Neural progenitor cell (in vitro differentiated cells): ENCODE results near the gene RSPH9. TPM values are rescaled to one million over a fixed set of nuclear protein-coding genes. Genes with fewer than 3 reads are reported as not detected.

Experiments used
- DNase-seq: peaks from one replicate; pipeline ENCODE4 v3.0.0-alpha.2; 2016; ENCODE audit warnings: low spot score
- H2AFZ ChIP-seq: fragments of 200-600 bp; sonication (generic); replicated peaks from 2 replicates; pipeline ENCODE4 v1.6.1; 2016; ENCODE audit warnings: antibody characterized with exemption
- H3F3A ChIP-seq: fragments of 200-600 bp; sonication (generic); 2 replicates; pipeline ENCODE4 v1.6.1; 2016; ENCODE audit warnings: antibody characterized with exemption, low read depth
- H3K27ac ChIP-seq: fragments of 200-600 bp; sonication (generic); 2 replicates; pipeline ENCODE4 v1.5.1; 2016; ENCODE audit warnings: mild to moderate bottlenecking
- H3K27me3 ChIP-seq: fragments of 200-600 bp; sonication (generic); 2 replicates; pipeline ENCODE4 v1.6.1; 2016; ENCODE audit warnings: mild to moderate bottlenecking, moderate library complexity
- H3K36me3 ChIP-seq: fragments of 200-600 bp; sonication (generic); 2 replicates; pipeline ENCODE4 v1.5.1; 2016
- H3K4me1 ChIP-seq: fragments of 200-600 bp; sonication (generic); 2 replicates; pipeline ENCODE4 v1.6.1; 2016; ENCODE audit warnings: mixed run types
- H3K4me2 ChIP-seq: fragments of 200-600 bp; sonication (generic); 2 replicates; pipeline ENCODE4 v1.6.1; 2016
- H3K4me3 ChIP-seq: fragments of 200-600 bp; sonication (generic); 2 replicates; pipeline ENCODE4 v1.5.1; 2016
- H3K79me2 ChIP-seq: fragments of 200-600 bp; sonication (generic); 2 replicates; pipeline ENCODE4 v1.6.1; 2016; ENCODE audit warnings: low read depth
- H3K9ac ChIP-seq: fragments of 200-600 bp; sonication (generic); 2 replicates; pipeline ENCODE4 v1.6.1; 2016
- H3K9me3 ChIP-seq: fragments of 200-600 bp; sonication (generic); 2 replicates; pipeline ENCODE4 v1.5.1; 2016; ENCODE audit warnings: low read depth
- H4K20me1 ChIP-seq: fragments of 200-600 bp; sonication (generic); 2 replicates; pipeline ENCODE4 v1.6.1; 2016; ENCODE audit warnings: low read depth
- H3K27ac Mint-ChIP-seq: 3 replicates; pipeline ENCODE4 v1.8.0; 2021; ENCODE audit warnings: mixed read lengths
- H3K27me3 Mint-ChIP-seq: 2 replicates; pipeline ENCODE4 v1.8.0; 2022; ENCODE audit warnings: low read depth, mild to moderate bottlenecking, inconsistent platforms, moderate library complexity, mixed read lengths; ENCODE audit not compliant: insufficient read depth
- H3K36me3 Mint-ChIP-seq: 3 replicates; pipeline ENCODE4 v1.8.0; 2021; ENCODE audit warnings: mixed read lengths
- H3K4me1 Mint-ChIP-seq: 3 replicates; pipeline ENCODE4 v1.8.0; 2021; ENCODE audit warnings: mixed read lengths
- H3K4me3 Mint-ChIP-seq: 3 replicates; pipeline ENCODE4 v1.8.0; 2021; ENCODE audit warnings: mild to moderate bottlenecking, moderate library complexity, mixed read lengths
- H3K9me3 Mint-ChIP-seq: 3 replicates; pipeline ENCODE4 v1.8.0; 2020; ENCODE audit warnings: mixed read lengths
- EZH2 ChIP-seq: fragments of 200-600 bp; sonication (generic); IDR thresholded peaks from 2 replicates; pipeline ENCODE4 v1.6.1; 2017; ENCODE audit warnings: antibody characterized with exemption, mild to moderate bottlenecking, moderate library complexity
- EZH2phosphoT487 ChIP-seq: fragments of 200-600 bp; sonication (generic); IDR thresholded peaks from 2 replicates; pipeline ENCODE4 v1.6.1; 2017; ENCODE audit warnings: antibody characterized with exemption
- total RNA-seq: library from RNA; depleted of rRNA; stranded (reverse); fragments of >200 nt; gene quantifications from 2 replicates; pipeline ENCODE4 v1.2.3, GENCODE V29; 2015; ENCODE audit warnings: low replicate concordance
- TF ChIP-seq, protein P1 (sequence below): fragments of 200-600 bp; sonication (generic); IDR thresholded peaks from 2 replicates; pipeline ENCODE4 v1.5.1; 2017; ENCODE audit warnings: antibody characterized with exemption, mild to moderate bottlenecking

RSPH9 gene
- total RNA-seq, 1 donor from 2014 or later, result 0.47 TPM

DNA sequence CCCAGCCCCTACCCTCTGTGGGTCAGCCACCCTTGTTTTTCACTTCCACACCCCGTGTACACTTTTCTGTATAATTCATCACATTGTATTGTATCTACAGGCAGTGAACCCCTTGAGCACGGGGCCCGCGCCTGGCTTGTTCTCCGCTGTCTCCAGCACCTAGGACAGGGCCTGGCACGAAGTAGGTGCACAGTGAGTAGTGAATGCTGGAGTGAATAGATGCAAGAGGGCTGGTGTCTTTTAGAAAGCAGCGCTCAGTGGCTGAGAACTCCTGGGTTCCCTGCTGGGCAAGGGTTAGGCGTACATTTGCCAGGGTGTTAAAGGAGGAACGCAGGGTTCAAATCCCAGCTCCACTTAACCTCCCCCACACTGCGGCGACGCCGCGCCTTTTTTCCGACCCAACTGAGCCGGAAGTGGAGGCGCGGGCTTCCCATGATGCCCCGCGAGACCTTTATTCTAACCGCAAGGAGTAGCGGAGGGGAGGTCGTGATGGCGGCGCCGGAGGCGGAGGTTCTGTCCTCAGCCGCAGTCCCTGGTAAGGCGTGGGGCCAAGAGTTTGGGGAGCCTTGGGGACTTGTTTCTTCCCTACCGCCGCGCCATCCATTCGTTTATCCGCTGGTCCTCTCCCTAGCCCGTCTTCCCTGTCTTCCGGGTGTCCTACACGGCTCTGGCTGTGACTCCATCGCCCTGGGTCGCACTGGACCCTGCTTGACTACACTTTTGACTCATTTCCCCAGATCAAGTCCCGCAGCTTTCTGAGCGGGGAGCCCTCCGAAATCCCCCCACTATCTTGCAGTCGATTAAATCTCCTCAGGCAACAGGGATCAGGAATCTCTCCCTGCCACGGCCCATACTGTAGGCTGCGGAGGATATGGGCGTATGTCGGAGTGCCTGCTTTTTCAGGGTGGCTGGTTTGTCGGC lies 9.2 kb upstream of the RSPH9 start, which contains the start of gene MAD2L1BP:
Gene MAD2L1BP (plus strand): TSS at position 454 of the 921 bp plus-strand sequence. CDS start 36 bp downstream, at position 490.
- Histone ChIP-seq H3K4me2 (peak within 1 kb of the TSS; percentile 90), H3F3A (peaks cover 30% of the 10 kb centered on the region), H3K9ac (peak within 1 kb of the TSS; percentile 73), H3K27me3 (no peaks in the 10 kb centered on the region), H3K79me2 (peaks cover 50% of the 10 kb centered on the region), H3K4me3 (peak within 1 kb of the TSS; percentile 79), H3K9me3 (no peaks in the 10 kb centered on the region), H2AFZ (peak within 1 kb of the TSS; percentile 63), H3K27ac (no peak within 1 kb of the TSS), H3K36me3 (peaks cover 5% of the 10 kb centered on the region), H4K20me1 (peaks cover 28% of the 10 kb centered on the region), H3K4me1 (peaks cover 25% of the 10 kb centered on the region)
- DNase-seq, result peak; percentile 84
- Mint-ChIP-seq H3K27ac (peak within 1 kb of the TSS; percentile 99), H3K4me3 (peak within 1 kb of the TSS; percentile 100), H3K4me1 (peaks cover 38% of the 10 kb centered on the region), H3K27me3 (peaks cover 13% of the 10 kb centered on the region), H3K9me3 (no peaks in the 10 kb centered on the region), H3K36me3 (peaks cover 15% of the 10 kb centered on the region)
- no peak for TF ChIP-seq EZH2
- TF ChIP-seq, protein P1, sequence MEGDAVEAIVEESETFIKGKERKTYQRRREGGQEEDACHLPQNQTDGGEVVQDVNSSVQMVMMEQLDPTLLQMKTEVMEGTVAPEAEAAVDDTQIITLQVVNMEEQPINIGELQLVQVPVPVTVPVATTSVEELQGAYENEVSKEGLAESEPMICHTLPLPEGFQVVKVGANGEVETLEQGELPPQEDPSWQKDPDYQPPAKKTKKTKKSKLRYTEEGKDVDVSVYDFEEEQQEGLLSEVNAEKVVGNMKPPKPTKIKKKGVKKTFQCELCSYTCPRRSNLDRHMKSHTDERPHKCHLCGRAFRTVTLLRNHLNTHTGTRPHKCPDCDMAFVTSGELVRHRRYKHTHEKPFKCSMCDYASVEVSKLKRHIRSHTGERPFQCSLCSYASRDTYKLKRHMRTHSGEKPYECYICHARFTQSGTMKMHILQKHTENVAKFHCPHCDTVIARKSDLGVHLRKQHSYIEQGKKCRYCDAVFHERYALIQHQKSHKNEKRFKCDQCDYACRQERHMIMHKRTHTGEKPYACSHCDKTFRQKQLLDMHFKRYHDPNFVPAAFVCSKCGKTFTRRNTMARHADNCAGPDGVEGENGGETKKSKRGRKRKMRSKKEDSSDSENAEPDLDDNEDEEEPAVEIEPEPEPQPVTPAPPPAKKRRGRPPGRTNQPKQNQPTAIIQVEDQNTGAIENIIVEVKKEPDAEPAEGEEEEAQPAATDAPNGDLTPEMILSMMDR, result no peak
- TF ChIP-seq EZH2phosphoT487, result no peak

- H3K9ac ChIP-seq, result peak overlapping the region; percentile 73
Measured at GRCh38 chr6:43636308-43636659, 8.6 kb upstream of the RSPH9 start.

DNA sequence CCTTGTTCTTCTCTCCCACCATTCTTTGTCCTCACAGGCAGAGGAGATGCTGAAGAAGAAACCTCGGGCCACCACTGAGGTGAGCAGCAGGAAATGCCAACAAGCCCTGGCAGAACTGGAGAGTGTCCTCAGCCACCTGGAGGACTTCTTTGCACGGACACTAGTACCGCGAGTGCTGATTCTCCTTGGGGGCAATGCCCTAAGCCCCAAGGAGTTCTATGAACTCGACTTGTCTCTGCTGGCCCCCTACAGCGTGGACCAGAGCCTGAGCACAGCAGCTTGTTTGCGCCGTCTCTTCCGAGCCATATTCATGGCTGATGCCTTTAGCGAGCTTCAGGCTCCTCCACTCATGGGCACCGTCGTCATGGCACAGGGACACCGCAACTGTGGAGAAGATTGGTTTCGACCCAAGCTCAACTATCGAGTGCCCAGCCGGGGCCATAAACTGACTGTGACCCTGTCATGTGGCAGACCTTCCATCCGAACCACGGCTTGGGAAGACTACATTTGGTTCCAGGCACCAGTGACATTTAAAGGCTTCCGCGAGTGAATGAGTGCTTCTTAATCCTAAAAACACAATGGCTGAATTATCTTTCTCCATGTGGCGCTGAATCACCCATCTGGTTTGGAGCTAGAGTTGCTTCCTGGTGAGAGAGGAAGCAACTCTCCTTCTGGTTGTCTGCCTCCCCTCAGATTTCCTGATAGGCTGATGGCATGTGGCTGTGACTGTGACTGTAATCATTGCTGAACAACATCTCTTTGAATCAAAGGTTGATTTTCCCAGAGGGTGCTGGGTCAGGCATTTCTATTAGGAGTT lies 4.6 kb upstream of the RSPH9 start:
- H3K36me3 Mint-ChIP-seq, result peaks cover 26% of the 10 kb centered on the region
- H2AFZ ChIP-seq, result no peak overlapping the region
- no peak overlapping the region for H3K4me3 Mint-ChIP-seq
- H3K4me1 Mint-ChIP-seq, result peaks cover 37% of the 10 kb centered on the region
- DNase-seq, result no peak
- H3K27me3 ChIP-seq, result no peaks in the 10 kb centered on the region
- TF ChIP-seq EZH2, result no peak
- TF ChIP-seq, protein P1, result no peak
- TF ChIP-seq EZH2phosphoT487, result no peak
- H3K27ac ChIP-seq, result no peak overlapping the region
- peaks cover 28% of the 10 kb centered on the region for H3K4me1 ChIP-seq
- H3K27me3 Mint-ChIP-seq, result peaks cover 8% of the 10 kb centered on the region
- H3K4me2 ChIP-seq, result peak overlapping the region; percentile 16
- H3K27ac Mint-ChIP-seq, result no peak overlapping the region
- H3K9ac ChIP-seq, result no peak overlapping the region
- peaks cover 14% of the 10 kb centered on the region for H3K36me3 ChIP-seq
- H3K9me3 ChIP-seq, result no peaks in the 10 kb centered on the region
- H4K20me1 ChIP-seq, result peaks cover 33% of the 10 kb centered on the region
- no peaks in the 10 kb centered on the region for H3K9me3 Mint-ChIP-seq
- H3K79me2 ChIP-seq, result peaks cover 62% of the 10 kb centered on the region
- peaks cover 40% of the 10 kb centered on the region for H3F3A ChIP-seq
- H3K4me3 ChIP-seq, result no peak overlapping the region

More at GRCh38 chr6:43636308-43636659, 8.6 kb upstream of the RSPH9 start:
- no peaks in the 10 kb centered on the region for H3K27me3 ChIP-seq
- peak overlapping the region; percentile 90 for H3K4me2 ChIP-seq
- H3K36me3 ChIP-seq, result peaks cover 12% of the 10 kb centered on the region
- peaks cover 28% of the 10 kb centered on the region for H3F3A ChIP-seq
- no peak for DNase-seq
- H3K9me3 ChIP-seq, result no peaks in the 10 kb centered on the region
- TF ChIP-seq EZH2 (no peak), EZH2phosphoT487 (no peak)
- TF ChIP-seq, protein P1, result no peak
- H3K27ac ChIP-seq, result no peak overlapping the region
- Mint-ChIP-seq H3K4me1 (peaks cover 33% of the 10 kb centered on the region), H3K9me3 (no peaks in the 10 kb centered on the region), H3K27ac (peak overlapping the region; percentile 99), H3K27me3 (peaks cover 13% of the 10 kb centered on the region), H3K4me3 (peak overlapping the region; percentile 100), H3K36me3 (peaks cover 15% of the 10 kb centered on the region)
- H3K4me1 ChIP-seq, result peaks cover 25% of the 10 kb centered on the region
- peaks cover 30% of the 10 kb centered on the region for H4K20me1 ChIP-seq
- peaks cover 57% of the 10 kb centered on the region for H3K79me2 ChIP-seq
- H3K4me3 ChIP-seq, result peak overlapping the region; percentile 79
- H2AFZ ChIP-seq, result no peak overlapping the region
